B cell (primary cell): Measurements from ENCODE around the gene SYT3. TPM values are rescaled to one million over a fixed set of nuclear protein-coding genes. Genes with fewer than 3 reads are reported as not detected.
"Not testable (repeated sequence)": the region's sequence is repeated elsewhere in the genome, so short reads cannot be mapped to it uniquely, and the experiment has no call there.

ENCODE experiments used
- ATAC-seq: fragments of 200-7000 bp; cut with Tn5 transposase; one replicate; pipeline ENCODE4 v1.10.0; 2021; ENCODE audit warnings: low read depth, mild to moderate bottlenecking, moderate number of reproducible peaks, moderate library complexity
- CTCF ChIA-PET: fragments of 350-600 bp; sonication (Branson Sonifier 250); formaldehyde crosslinking; loops from one replicate; lab custom pipeline; 2021; ENCODE audit warnings: antibody characterized with exemption, inconsistent platforms; lab: Charles Lee
- POLR2A ChIA-PET: fragments of 350-600 bp; sonication (Branson Sonifier 250); formaldehyde crosslinking; loops from one replicate; lab custom pipeline; 2021; ENCODE audit warnings: antibody characterized with exemption; lab: Charles Lee
- DNase-seq: peaks from one replicate; pipeline ENCODE4 v3.0.0; 2013
- H2AFZ ChIP-seq: 2 replicates; pipeline ENCODE4 v1.6.1; 2012; ENCODE audit warnings: mild to moderate bottlenecking, low read depth, low read length; ENCODE audit not compliant: insufficient read depth, poor library complexity, severe bottlenecking
- H3K27ac ChIP-seq, 2 donors: 1 replicate in 1 of 2; 2 replicates in 1 of 2; pipeline ENCODE4 v1.5.1; 2012 to 2013; ENCODE audit warnings: low read length in 2 of 2, mild to moderate bottlenecking in 2 of 2, moderate library complexity in 1 of 2
- H3K27me3 ChIP-seq, 4 experiments: fragments of 200-600 bp in 1 of 4; sonication (generic) in 1 of 4; replicated peaks in 1 of 4; 1 replicate in 2 of 4; 2 replicates in 2 of 4; pipeline versions ENCODE4 v1.6.1 to v1.7.0; 2013 to 2016; ENCODE audit warnings: low read length in 3 of 4, mild to moderate bottlenecking in 2 of 4, mixed read lengths in 1 of 4, moderate library complexity in 1 of 4; ENCODE audit not compliant: insufficient read depth in 4 of 4, control insufficient read depth in 3 of 4; ENCODE audit errors: control extremely low read depth in 1 of 4
- H3K36me3 ChIP-seq, 2 experiments: replicated peaks in 1 of 2; 1 replicate in 1 of 2; 2 replicates in 1 of 2; pipeline versions ENCODE4 v1.6.1 to v1.7.1; 2013; ENCODE audit warnings: low read length in 1 of 2; ENCODE audit not compliant: insufficient read depth in 2 of 2, control insufficient read depth in 1 of 2; ENCODE audit errors: control extremely low read depth in 1 of 2, extremely low read depth in 1 of 2
- H3K4me1 ChIP-seq, 2 donors: fragments of 200-600 bp in 1 of 2; sonication (generic) in 1 of 2; 1 replicate in 1 of 2; 2 replicates in 1 of 2; pipeline versions ENCODE4 v1.5.1 to v1.6.1; 2013 to 2017; ENCODE audit warnings: low read length in 2 of 2; ENCODE audit not compliant: control insufficient read depth in 2 of 2, insufficient read depth in 2 of 2
- H3K4me2 ChIP-seq: replicated peaks from 2 replicates; pipeline ENCODE3; 2012; ENCODE audit warnings: mild to moderate bottlenecking, low read depth, low read length; ENCODE audit not compliant: poor library complexity, severe bottlenecking
- H3K4me3 ChIP-seq, 5 experiments: fragments of 200-600 bp in 1 of 5; sonication (generic) in 1 of 5; 1 replicate in 3 of 5; 2 replicates in 2 of 5; pipeline versions ENCODE4 v1.5.1 to v1.7.0; 2011 to 2016; ENCODE audit warnings: low read length in 4 of 5, mild to moderate bottlenecking in 4 of 5, low read depth in 2 of 5, control low read depth in 1 of 5, moderate library complexity in 1 of 5; ENCODE audit not compliant: insufficient read depth in 1 of 5; ENCODE audit errors: control extremely low read depth in 1 of 5, extremely low read depth in 1 of 5
- H3K79me2 ChIP-seq: fragments of 200-600 bp; sonication (generic); one replicate; pipeline ENCODE4 v1.6.0; 2016; ENCODE audit warnings: low read length; ENCODE audit not compliant: control insufficient read depth, insufficient read depth
- H3K9ac ChIP-seq: fragments of 200-600 bp; sonication (generic); 2 replicates; pipeline ENCODE4 v1.6.1; 2017; ENCODE audit warnings: mild to moderate bottlenecking, low read length, moderate library complexity
- H3K9me3 ChIP-seq, 3 donors: one replicate each; pipeline versions ENCODE4 v1.6.1 to v1.7.1; 2013; ENCODE audit warnings: low read length in 2 of 3; ENCODE audit not compliant: control insufficient read depth in 2 of 3, insufficient read depth in 1 of 3; ENCODE audit errors: control extremely low read depth in 1 of 3
- H4K20me1 ChIP-seq: 2 replicates; pipeline ENCODE4 v1.6.0; 2012; ENCODE audit warnings: mild to moderate bottlenecking, low read length; ENCODE audit not compliant: insufficient read depth, control insufficient read depth, poor library complexity, severe bottlenecking
- H3K27ac Mint-ChIP-seq: one replicate; pipeline ENCODE4 v1.8.0; 2021; ENCODE audit warnings: mixed read lengths
- H3K27me3 Mint-ChIP-seq: one replicate; pipeline ENCODE4 v1.8.0; 2021; ENCODE audit warnings: mixed read lengths
- H3K4me1 Mint-ChIP-seq: one replicate; pipeline ENCODE4 v1.8.0; 2021; ENCODE audit warnings: mixed read lengths
- H3K4me3 Mint-ChIP-seq: one replicate; pipeline ENCODE4 v1.8.0; 2021; ENCODE audit warnings: mixed read lengths
- H3K9me3 Mint-ChIP-seq: one replicate; pipeline ENCODE4 v1.8.0; 2022; ENCODE audit warnings: mixed read lengths; ENCODE audit not compliant: insufficient read depth
- WGBS: methylation state at CpG from one replicate; pipeline ENCODE4 v1.1.5; 2013; ENCODE audit warnings: missing lambda C conversion rate; ENCODE audit not compliant: insufficient coverage; 5-methylcytosine and 5-hydroxymethylcytosine counted together
- intact Hi-C: fragments of 100-400 bp; cut with micrococcal nuclease; formaldehyde crosslinking; loops from one replicate; pipeline ENCODE4 v1.10.0; 2022
- polyA plus RNA-seq: library from polyadenylated mRNA; depleted of rRNA; stranded (reverse); fragments of >200 nt; gene quantifications from 2 replicates; pipeline ENCODE4 v1.2.3, GENCODE V29; 2012
- total RNA-seq, 2 donors: library from RNA; stranded (reverse); fragments of 120-200 nt in 1 of 2; gene quantifications; 1 replicate in 1 of 2; 2 replicates in 1 of 2; pipeline versions ENCODE4 v1.2.3 to v1.2.4, GENCODE V29; 2013 to 2022

SYT3 gene
- total and polyA plus RNA-seq, 2 donors (not counting 1 experiment from before 2014, with no cell fraction given) = 0.09 to 0.17 TPM

DNA sequence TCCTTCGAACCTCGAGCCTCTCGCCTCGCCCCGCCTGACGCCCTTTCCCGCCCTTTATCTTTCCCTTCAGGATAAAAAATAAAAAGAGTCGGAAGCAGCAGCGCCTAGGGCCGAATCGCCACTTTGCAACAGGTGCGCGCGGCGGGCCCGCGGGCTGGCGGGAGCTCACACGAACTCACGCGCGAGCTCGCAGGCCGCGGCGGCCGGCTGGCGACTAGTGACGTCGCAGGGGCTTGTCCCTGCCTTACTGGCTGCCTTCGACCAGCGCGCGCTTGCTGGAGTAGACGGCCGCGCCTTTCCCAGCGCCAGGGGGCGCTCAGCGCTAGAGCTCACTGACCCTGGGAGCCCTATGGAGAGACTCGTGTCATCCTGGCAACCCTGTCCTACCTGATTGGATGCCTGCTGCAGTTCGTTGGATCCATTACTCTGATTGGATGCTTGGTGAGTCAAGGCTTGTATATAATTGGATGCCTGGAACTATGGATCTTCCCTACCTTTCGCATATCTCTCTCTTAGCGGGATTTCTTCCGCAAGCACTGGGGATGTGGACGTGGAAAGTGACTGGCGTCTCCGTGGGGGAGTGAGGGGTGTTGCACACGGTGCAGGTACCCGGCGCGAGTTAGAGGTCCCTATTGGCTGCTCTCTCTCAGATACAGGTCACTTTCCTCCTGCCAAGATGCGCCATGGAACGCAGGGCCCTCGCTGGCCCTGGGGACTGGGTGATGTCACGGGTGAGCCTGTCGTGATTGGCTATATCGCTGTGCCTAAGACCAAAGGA, 33.4 kb downstream of the SYT3 start:
- ATAC-seq, H3K36me3 ChIP-seq, H3K79me2 ChIP-seq, H3K9ac ChIP-seq, H3K27ac Mint-ChIP-seq, DNase-seq, CTCF ChIA-PET, H3K4me3 Mint-ChIP-seq, H3K4me2 ChIP-seq, H3K4me3 ChIP-seq, intact Hi-C loops, H2AFZ ChIP-seq, H3K9me3 Mint-ChIP-seq, H3K27ac ChIP-seq, H4K20me1 ChIP-seq, POLR2A ChIA-PET, H3K4me1 Mint-ChIP-seq: not testable (repeated sequence)
- Histone ChIP-seq H3K4me1 (peaks cover 11 to 13% of the 10 kb centered on the region in 2 donors), H3K9me3 (peaks cover 0 to 35% (median 2%) of the 10 kb centered on the region in 3 donors), H3K27me3 (peaks cover 0 to 37% (median 3%) of the 10 kb centered on the region in 4 experiments)
- 54% methylated on average over 22 of the region's 58 CpGs for WGBS
- peaks cover 38% of the 10 kb centered on the region for H3K27me3 Mint-ChIP-seq

DNA sequence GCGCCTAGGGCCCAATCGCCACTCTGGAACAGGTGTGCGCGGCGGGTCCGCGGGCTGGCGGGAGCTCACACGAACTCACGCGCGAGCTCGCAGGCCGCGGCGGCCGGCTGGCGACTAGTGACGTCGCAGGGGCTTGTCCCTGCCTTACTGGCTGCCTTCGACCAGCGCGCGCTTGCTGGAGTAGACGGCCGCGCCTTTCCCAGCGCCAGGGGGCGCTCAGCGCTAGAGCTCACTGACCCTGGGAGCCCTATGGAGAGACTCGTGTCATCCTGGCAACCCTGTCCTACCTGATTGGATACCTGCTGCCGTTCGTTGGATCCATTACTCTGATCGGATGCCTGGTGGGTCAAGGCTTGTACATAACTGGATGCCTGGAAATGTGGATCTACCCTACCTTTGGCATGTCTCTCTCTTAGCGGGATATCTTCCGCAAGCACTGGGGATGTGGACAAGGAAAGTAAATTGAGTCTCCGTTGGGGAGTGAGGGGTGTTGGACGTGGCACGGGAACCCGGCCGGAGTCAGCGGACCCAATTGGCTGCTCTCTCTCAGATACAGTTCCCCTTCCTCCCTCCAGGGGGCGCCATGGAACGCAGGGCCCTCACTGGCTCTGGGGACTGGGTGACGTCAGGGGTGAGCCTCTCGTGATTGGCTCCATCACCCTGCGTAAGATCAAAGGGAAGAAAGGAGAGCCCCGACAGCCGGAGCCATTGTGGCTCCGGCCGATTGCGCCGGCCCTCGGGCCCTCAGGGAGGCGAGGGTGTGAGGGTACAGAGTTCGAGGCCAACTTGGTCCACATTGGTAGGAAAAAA, 35.2 kb downstream of the SYT3 start:
- H3K36me3 ChIP-seq, H3K4me1 Mint-ChIP-seq, intact Hi-C loops, DNase-seq, H3K9me3 Mint-ChIP-seq, ATAC-seq, H3K4me3 Mint-ChIP-seq, H4K20me1 ChIP-seq, H3K4me2 ChIP-seq, H3K79me2 ChIP-seq, H3K9ac ChIP-seq, H3K27ac ChIP-seq, CTCF ChIA-PET, H2AFZ ChIP-seq, POLR2A ChIA-PET, H3K4me3 ChIP-seq, H3K27ac Mint-ChIP-seq: not testable (repeated sequence)
- peaks cover 0 to 35% (median 2%) of the 10 kb centered on the region in 3 donors for H3K9me3 ChIP-seq
- WGBS = no CpG with 5 or more reads among the region's 56 CpGs
- H3K4me1 ChIP-seq = peaks cover 11 to 13% of the 10 kb centered on the region in 2 donors
- H3K27me3 Mint-ChIP-seq = peaks cover 38% of the 10 kb centered on the region
- H3K27me3 ChIP-seq = peaks cover 0 to 42% (median 6%) of the 10 kb centered on the region in 4 experiments
